Left kidney (tissue), 8 donors: Measurements from ENCODE around the gene UQCRC1. TPM values are rescaled to one million over a fixed set of nuclear protein-coding genes. Genes with fewer than 3 reads are reported as not detected.

Experiments
- DNase-seq: peaks from one replicate; pipeline ENCODE4 v3.0.0-alpha.2; 2013
- long read RNA-seq, 8 donors: transcript quantifications; one replicate each; lab custom pipeline, GENCODE V29; 2026
- polyA plus RNA-seq: library from polyadenylated mRNA; unstranded; fragments of 120-200 nt; gene quantifications from one replicate; pipeline ENCODE4 v1.2.1, GENCODE V29; 2013; ENCODE audit not compliant: insufficient read length

Gene UQCRC1
- polyA plus RNA-seq = 269 TPM
- long read RNA-seq, donor 1, transcript UQCRC1-201 (13 exons, 1,985 nt) = major isoform, 97 of 168 reads
- long read RNA-seq, donor 1, partial matches to known transcripts = 67 of 168 reads
- long read RNA-seq, donor 1, other reads (novel, unspliced or antisense) = 0 of 168 reads
- long read RNA-seq, donor 2, transcript UQCRC1-201 (13 exons, 1,985 nt) = major isoform, 78 of 100 reads
- long read RNA-seq, donor 2, partial matches to known transcripts = 16 of 100 reads
- long read RNA-seq, donor 2, other reads (novel, unspliced or antisense) = 5 of 100 reads
- long read RNA-seq, donor 3, transcript UQCRC1-201 (13 exons, 1,985 nt) = major isoform, 78 of 102 reads
- long read RNA-seq, donor 3, partial matches to known transcripts = 24 of 102 reads
- long read RNA-seq, donor 3, other reads (novel, unspliced or antisense) = 0 of 102 reads
- long read RNA-seq, donor 4, transcript UQCRC1-201 (13 exons, 1,985 nt) = major isoform, 7 of 12 reads
- long read RNA-seq, donor 4, partial matches to known transcripts = 5 of 12 reads
- long read RNA-seq, donor 4, other reads (novel, unspliced or antisense) = 0 of 12 reads
- long read RNA-seq, donor 5, transcript UQCRC1-201 (13 exons, 1,985 nt) = major isoform, 145 of 202 reads
- long read RNA-seq, donor 5, partial matches to known transcripts = 49 of 202 reads
- long read RNA-seq, donor 5, other reads (novel, unspliced or antisense) = 5 of 202 reads
- long read RNA-seq, donor 6, transcript UQCRC1-201 (13 exons, 1,985 nt) = major isoform, 82 of 115 reads
- long read RNA-seq, donor 6, partial matches to known transcripts = 33 of 115 reads
- long read RNA-seq, donor 6, other reads (novel, unspliced or antisense) = 0 of 115 reads
- long read RNA-seq, donor 7, transcript UQCRC1-201 (13 exons, 1,985 nt) = major isoform, 121 of 170 reads
- long read RNA-seq, donor 7, partial matches to known transcripts = 49 of 170 reads
- long read RNA-seq, donor 7, other reads (novel, unspliced or antisense) = 0 of 170 reads
- long read RNA-seq, donor 8, transcript UQCRC1-201 (13 exons, 1,985 nt) = major isoform, 35 of 36 reads
- long read RNA-seq, donor 8, partial matches to known transcripts = 0 of 36 reads
- long read RNA-seq, donor 8, other reads (novel, unspliced or antisense) = 0 of 36 reads

GRCh38 chr3:48609088-48610005 is at the start of gene UQCRC1:
Gene UQCRC1, minus strand, starts transcription at chr3:48609646. Its CDS starts 26 bp downstream, at chr3:48609620.
- peak; percentile 90 for DNase-seq

- no peak for DNase-seq
Observed at GRCh38 chr3:48656841-48657281, 47.4 kb upstream of the UQCRC1 start.

- DNase-seq = peak; percentile 75
Observed at GRCh38 chr3:48656061-48656840, 46.8 kb upstream of the UQCRC1 start.

GRCh38 chr3:48655606-48656005 is 46.2 kb upstream of the UQCRC1 start:
- no peak for DNase-seq

GRCh38 chr3:48655063-48655462 is 45.6 kb upstream of the UQCRC1 start:
- DNase-seq = no peak

GRCh38 chr3:48652923-48653715 is 43.7 kb upstream of the UQCRC1 start:
- DNase-seq = no peak

GRCh38 chr3:48651771-48652170 is 42.3 kb upstream of the UQCRC1 start:
- DNase-seq = no peak

- no peak for DNase-seq
Observed at GRCh38 chr3:48650723-48651122, 41.3 kb upstream of the UQCRC1 start.

GRCh38 chr3:48648188-48648850 is 38.9 kb upstream of the UQCRC1 start:
- DNase-seq = no peak

- DNase-seq = no peak
Observed at GRCh38 chr3:48647714-48648113, 38.3 kb upstream of the UQCRC1 start.

- DNase-seq = no peak
Observed at GRCh38 chr3:48644898-48645760, 35.7 kb upstream of the UQCRC1 start.

- no peak for DNase-seq
Observed at GRCh38 chr3:48642605-48643004, 33.2 kb upstream of the UQCRC1 start.

- DNase-seq = no peak
Observed at GRCh38 chr3:48641396-48641795, 31.9 kb upstream of the UQCRC1 start.

- DNase-seq = no peak
Observed at GRCh38 chr3:48639944-48640606, 30.6 kb upstream of the UQCRC1 start.

- DNase-seq = no peak
Observed at GRCh38 chr3:48637305-48637704, 27.9 kb upstream of the UQCRC1 start.

- DNase-seq = no peak
Observed at GRCh38 chr3:48636149-48636655, 26.8 kb upstream of the UQCRC1 start.
